ENCODE data around the gene CRYBG3.

DNA sequence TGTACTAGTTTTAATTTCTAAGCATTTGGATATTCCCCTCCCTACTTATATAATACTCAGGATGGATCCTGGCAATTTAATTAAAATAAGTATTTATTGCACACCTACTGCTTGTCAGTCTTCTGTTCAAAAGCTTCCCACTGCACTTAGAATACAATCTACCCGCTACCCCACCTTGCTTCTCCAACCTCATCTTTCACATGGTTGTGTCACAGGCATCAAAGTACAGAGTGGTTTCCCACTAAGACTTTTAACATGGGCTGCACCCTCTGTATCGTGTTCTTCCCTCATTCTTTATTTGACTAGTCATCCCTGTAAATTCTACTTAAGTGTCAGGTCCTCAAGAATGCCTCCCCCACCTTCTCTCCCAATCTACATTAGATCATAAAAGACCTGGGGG lies 115.4 kb downstream of the CRYBG3 start:
- TF ChIP-seq, protein P1, sequence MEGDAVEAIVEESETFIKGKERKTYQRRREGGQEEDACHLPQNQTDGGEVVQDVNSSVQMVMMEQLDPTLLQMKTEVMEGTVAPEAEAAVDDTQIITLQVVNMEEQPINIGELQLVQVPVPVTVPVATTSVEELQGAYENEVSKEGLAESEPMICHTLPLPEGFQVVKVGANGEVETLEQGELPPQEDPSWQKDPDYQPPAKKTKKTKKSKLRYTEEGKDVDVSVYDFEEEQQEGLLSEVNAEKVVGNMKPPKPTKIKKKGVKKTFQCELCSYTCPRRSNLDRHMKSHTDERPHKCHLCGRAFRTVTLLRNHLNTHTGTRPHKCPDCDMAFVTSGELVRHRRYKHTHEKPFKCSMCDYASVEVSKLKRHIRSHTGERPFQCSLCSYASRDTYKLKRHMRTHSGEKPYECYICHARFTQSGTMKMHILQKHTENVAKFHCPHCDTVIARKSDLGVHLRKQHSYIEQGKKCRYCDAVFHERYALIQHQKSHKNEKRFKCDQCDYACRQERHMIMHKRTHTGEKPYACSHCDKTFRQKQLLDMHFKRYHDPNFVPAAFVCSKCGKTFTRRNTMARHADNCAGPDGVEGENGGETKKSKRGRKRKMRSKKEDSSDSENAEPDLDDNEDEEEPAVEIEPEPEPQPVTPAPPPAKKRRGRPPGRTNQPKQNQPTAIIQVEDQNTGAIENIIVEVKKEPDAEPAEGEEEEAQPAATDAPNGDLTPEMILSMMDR (conservative IDR thresholded peaks at IDR 0.05 in 1 of 2, IDR thresholded peaks at IDR 0.05 in 1 of 2; ENCODE audit: low read depth in 1 of 2, low read length in 2 of 2) = no peak
- no peak for TF ChIP-seq EZH2 (IDR thresholded peaks at IDR 0.05; ENCODE audit: low read length, missing control alignments)

Measured in fibroblast of lung (primary cell).